CD14-positive monocyte (primary cell): Measurements from ENCODE around the gene MXRA5. TPM values are rescaled to one million over a fixed set of nuclear protein-coding genes. Genes with fewer than 3 reads are reported as not detected.

Experiments
- DNase-seq, 3 donors: peaks; one replicate each; pipeline ENCODE4 v3.0.0-alpha.2; 2011 to 2022
- H2AFZ ChIP-seq: 2 replicates; pipeline ENCODE4 v1.6.0; 2012; ENCODE audit warnings: mild to moderate bottlenecking, low read depth, low read length, inconsistent platforms; ENCODE audit not compliant: insufficient read depth, poor library complexity, severe bottlenecking
- H3K27ac ChIP-seq, 2 donors: 1 replicate in 1 of 2; 2 replicates in 1 of 2; pipeline ENCODE4 v1.5.1; 2012 to 2013; ENCODE audit warnings: low read length in 2 of 2, control low read depth in 1 of 2, inconsistent platforms in 1 of 2, low read depth in 1 of 2, mild to moderate bottlenecking in 1 of 2
- H3K27me3 ChIP-seq, 2 donors: one replicate each; pipeline versions ENCODE4 v1.6.0 to v1.6.1; 2011 to 2013; ENCODE audit warnings: low read length in 2 of 2; ENCODE audit not compliant: control insufficient read depth in 2 of 2, insufficient read depth in 2 of 2
- H3K36me3 ChIP-seq, 2 donors: replicated peaks in 1 of 2; 1 replicate in 1 of 2; 2 replicates in 1 of 2; pipeline versions ENCODE4 v1.5.1 to v1.6.1; 2012 to 2013; ENCODE audit warnings: low read length in 2 of 2, control low read depth in 1 of 2, inconsistent platforms in 1 of 2, mild to moderate bottlenecking in 1 of 2; ENCODE audit not compliant: insufficient read depth in 2 of 2, control insufficient read depth in 1 of 2
- H3K4me1 ChIP-seq, 2 donors: 1 replicate in 1 of 2; 2 replicates in 1 of 2; pipeline versions ENCODE4 v1.5.1 to v1.6.1; 2012 to 2013; ENCODE audit warnings: low read length in 2 of 2, control low read depth in 1 of 2, inconsistent platforms in 1 of 2, mild to moderate bottlenecking in 1 of 2, moderate library complexity in 1 of 2; ENCODE audit not compliant: insufficient read depth in 2 of 2, control insufficient read depth in 1 of 2
- H3K4me2 ChIP-seq: replicated peaks from 2 replicates; pipeline ENCODE3; 2012; ENCODE audit warnings: low read length, moderate library complexity, mild to moderate bottlenecking; ENCODE audit not compliant: poor library complexity, severe bottlenecking; ENCODE audit errors: extremely low read depth
- H3K4me3 ChIP-seq, 3 experiments: fragments of 200-600 bp in 1 of 3; sonication (generic) in 1 of 3; replicated peaks in 1 of 3; 1 replicate in 2 of 3; 2 replicates in 1 of 3; pipeline ENCODE4 v1.5.1; 2011 to 2013; ENCODE audit warnings: low read length in 3 of 3, mild to moderate bottlenecking in 3 of 3, control low read depth in 2 of 3, low read depth in 2 of 3, inconsistent platforms in 1 of 3, moderate library complexity in 1 of 3
- H3K79me2 ChIP-seq: 2 replicates; pipeline ENCODE4 v1.6.0; 2012; ENCODE audit warnings: mild to moderate bottlenecking, control low read depth, inconsistent platforms, low read length, moderate library complexity; ENCODE audit not compliant: insufficient read depth
- H3K9ac ChIP-seq: 2 replicates; pipeline ENCODE4 v1.6.0; 2017; ENCODE audit warnings: low read length, mild to moderate bottlenecking; ENCODE audit not compliant: insufficient read depth, poor library complexity, severe bottlenecking
- H3K9me3 ChIP-seq, 2 donors: replicated peaks in 1 of 2; 1 replicate in 1 of 2; 2 replicates in 1 of 2; pipeline versions ENCODE4 v1.5.1 to v1.6.1; 2012 to 2013; ENCODE audit warnings: low read length in 2 of 2, control low read depth in 1 of 2; ENCODE audit not compliant: control insufficient read depth in 1 of 2, insufficient read depth in 1 of 2
- H4K20me1 ChIP-seq: 2 replicates; pipeline ENCODE4 v1.6.0; 2012; ENCODE audit warnings: mild to moderate bottlenecking, low read length, control low read depth, moderate library complexity; ENCODE audit not compliant: insufficient read depth
- H3K27ac Mint-ChIP-seq, 7 donors: one replicate each; pipeline ENCODE4 v1.8.0; 2020; ENCODE audit warnings: mild to moderate bottlenecking in 7 of 7, mixed read lengths in 7 of 7, moderate library complexity in 6 of 7, inconsistent platforms in 2 of 7
- H3K27me3 Mint-ChIP-seq, 3 donors: one replicate each; pipeline ENCODE4 v1.8.0; 2021 to 2022; ENCODE audit warnings: low read depth in 3 of 3, mild to moderate bottlenecking in 3 of 3, mixed read lengths in 3 of 3, moderate library complexity in 3 of 3, inconsistent platforms in 1 of 3
- H3K36me3 Mint-ChIP-seq, 2 donors: one replicate each; pipeline ENCODE4 v1.8.0; 2020; ENCODE audit warnings: mixed read lengths in 2 of 2, inconsistent platforms in 1 of 2, mild to moderate bottlenecking in 1 of 2
- H3K4me1 Mint-ChIP-seq: one replicate; pipeline ENCODE4 v1.8.0; 2020; ENCODE audit warnings: mild to moderate bottlenecking, mixed read lengths
- H3K4me3 Mint-ChIP-seq, 2 donors: one replicate each; pipeline ENCODE4 v1.8.0; 2020; ENCODE audit warnings: mild to moderate bottlenecking in 2 of 2, mixed read lengths in 2 of 2, moderate library complexity in 1 of 2
- H3K9me3 Mint-ChIP-seq, 7 donors: one replicate each; pipeline ENCODE4 v1.8.0; 2020 to 2022; ENCODE audit warnings: mixed read lengths in 7 of 7, mild to moderate bottlenecking in 6 of 7, moderate library complexity in 6 of 7, inconsistent platforms in 2 of 7
- WGBS: methylation state at CpG from one replicate; pipeline ENCODE4 v1.1.5; 2013; ENCODE audit warnings: missing lambda C conversion rate; ENCODE audit not compliant: insufficient coverage; 5-methylcytosine and 5-hydroxymethylcytosine counted together
- intact Hi-C, 2 donors: fragments of 100-400 bp; cut with micrococcal nuclease; formaldehyde crosslinking; loops; one replicate each; pipeline versions ENCODE4 v1.15.0 to v1.15.1; 2023
- polyA plus RNA-seq, 3 donors: library from polyadenylated mRNA; depleted of rRNA in 1 of 3; unstranded in 2 of 3; stranded (reverse) in 1 of 3; fragments of 300-500 nt in 2 of 3; fragments of >200 nt in 1 of 3; fragmentation: Illumina TruSeq in 2 of 3; gene quantifications; 1 replicate in 2 of 3; 2 replicates in 1 of 3; pipeline ENCODE4 v1.2.3, GENCODE V29; 2012 to 2021
- TF ChIP-seq, protein P1 (sequence below): fragments of 200-600 bp; IDR thresholded peaks from one replicate; pipeline ENCODE4 v1.8.0; 2022; ENCODE audit warnings: antibody characterized with exemption, mild to moderate bottlenecking

Gene MXRA5
- polyA plus RNA-seq, 3 donors: not detected

DNA sequence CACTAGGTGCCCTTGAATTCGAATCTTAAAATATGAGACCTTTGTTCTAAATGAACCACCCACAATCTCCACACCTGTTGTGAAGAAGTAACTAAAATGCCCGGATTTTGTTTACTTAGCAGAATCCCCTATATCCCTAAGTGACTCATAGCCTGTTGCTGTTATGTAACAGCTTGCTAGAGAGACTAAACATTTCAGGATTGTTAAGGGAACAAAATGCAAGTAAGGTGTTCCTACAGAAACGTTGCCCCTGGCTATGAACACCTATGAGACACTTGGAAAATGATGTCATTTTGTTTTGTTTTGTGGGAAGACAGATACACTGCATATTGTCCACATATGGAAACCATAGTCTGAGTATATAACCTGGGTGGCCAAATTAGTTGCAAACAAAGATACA lies 24.2 kb upstream of the MXRA5 start:
- intact Hi-C loops: no loop called here

DNA sequence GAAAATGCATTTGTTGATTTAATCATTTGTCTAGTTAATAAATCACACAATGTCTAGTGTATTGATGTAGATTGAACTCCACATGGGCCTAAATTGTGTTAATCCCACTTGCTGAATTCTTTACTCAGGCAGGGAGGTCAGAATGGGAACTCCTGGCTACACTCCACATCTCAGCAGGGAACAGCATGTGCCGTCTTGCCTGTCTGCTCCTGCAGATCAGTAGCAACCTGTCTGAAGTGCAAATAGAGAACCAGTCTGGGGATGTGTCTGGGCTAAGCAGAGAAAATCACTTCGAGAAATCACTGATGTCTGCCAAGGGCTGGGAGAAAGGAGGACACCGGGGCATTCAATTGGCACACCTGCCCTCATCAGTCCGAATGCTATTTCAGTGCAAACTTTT lies 16.5 kb upstream of the MXRA5 start:
- H3K36me3 ChIP-seq: no peaks in the 10 kb centered on the region
- H2AFZ ChIP-seq: no peak overlapping the region
- H3K27ac Mint-ChIP-seq: no peak overlapping the region
- H3K4me3 Mint-ChIP-seq: no peak overlapping the region
- no peak overlapping the region for H3K4me3 ChIP-seq
- no peak overlapping the region for H3K27ac ChIP-seq
- H3K36me3 Mint-ChIP-seq: no peaks in the 10 kb centered on the region
- TF ChIP-seq, protein P1, sequence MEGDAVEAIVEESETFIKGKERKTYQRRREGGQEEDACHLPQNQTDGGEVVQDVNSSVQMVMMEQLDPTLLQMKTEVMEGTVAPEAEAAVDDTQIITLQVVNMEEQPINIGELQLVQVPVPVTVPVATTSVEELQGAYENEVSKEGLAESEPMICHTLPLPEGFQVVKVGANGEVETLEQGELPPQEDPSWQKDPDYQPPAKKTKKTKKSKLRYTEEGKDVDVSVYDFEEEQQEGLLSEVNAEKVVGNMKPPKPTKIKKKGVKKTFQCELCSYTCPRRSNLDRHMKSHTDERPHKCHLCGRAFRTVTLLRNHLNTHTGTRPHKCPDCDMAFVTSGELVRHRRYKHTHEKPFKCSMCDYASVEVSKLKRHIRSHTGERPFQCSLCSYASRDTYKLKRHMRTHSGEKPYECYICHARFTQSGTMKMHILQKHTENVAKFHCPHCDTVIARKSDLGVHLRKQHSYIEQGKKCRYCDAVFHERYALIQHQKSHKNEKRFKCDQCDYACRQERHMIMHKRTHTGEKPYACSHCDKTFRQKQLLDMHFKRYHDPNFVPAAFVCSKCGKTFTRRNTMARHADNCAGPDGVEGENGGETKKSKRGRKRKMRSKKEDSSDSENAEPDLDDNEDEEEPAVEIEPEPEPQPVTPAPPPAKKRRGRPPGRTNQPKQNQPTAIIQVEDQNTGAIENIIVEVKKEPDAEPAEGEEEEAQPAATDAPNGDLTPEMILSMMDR: no peak
- H3K9me3 ChIP-seq: no peaks in the 10 kb centered on the region
- no peaks in the 10 kb centered on the region for H3K27me3 ChIP-seq
- WGBS: 100% methylated on average over 1 of the region's 4 CpGs
- intact Hi-C loops: no loop called here
- H3K4me1 ChIP-seq: no peaks in the 10 kb centered on the region
- H3K79me2 ChIP-seq: no peaks in the 10 kb centered on the region
- H3K4me2 ChIP-seq: no peak overlapping the region
- H3K9me3 Mint-ChIP-seq: peaks cover 0 to 3% (median 0%) of the 10 kb centered on the region in 7 donors
- no peaks in the 10 kb centered on the region for H3K4me1 Mint-ChIP-seq
- DNase-seq: no peak
- H4K20me1 ChIP-seq: no peaks in the 10 kb centered on the region
- H3K27me3 Mint-ChIP-seq: peaks cover 1 to 5% (median 2%) of the 10 kb centered on the region in 3 donors
- H3K9ac ChIP-seq: no peak overlapping the region

More for the DNA sequence above, 24.2 kb upstream of the MXRA5 start:
- Mint-ChIP-seq H3K27me3 (peaks cover 0 to 1% (median 0%) of the 10 kb centered on the region in 3 donors), H3K4me1 (no peaks in the 10 kb centered on the region), H3K9me3 (peaks cover 0 to 12% (median 2%) of the 10 kb centered on the region in 7 donors), H3K36me3 (no peaks in the 10 kb centered on the region), H3K27ac (no peak overlapping the region), H3K4me3 (no peak overlapping the region)
- Histone ChIP-seq H3K36me3 (no peaks in the 10 kb centered on the region), H3K79me2 (no peaks in the 10 kb centered on the region), H2AFZ (no peak overlapping the region), H4K20me1 (no peaks in the 10 kb centered on the region), H3K4me2 (no peak overlapping the region), H3K4me3 (no peak overlapping the region), H3K9me3 (no peaks in the 10 kb centered on the region), H3K9ac (no peak overlapping the region), H3K27me3 (no peaks in the 10 kb centered on the region), H3K4me1 (no peaks in the 10 kb centered on the region), H3K27ac (no peak overlapping the region)
- no CpG with 5 or more reads among the region's 3 CpGs for WGBS
- no peak for DNase-seq
- TF ChIP-seq, protein P1: no peak
